Panc1 (cell line): ENCODE results near the gene SLC9A8.

Source experiments
- POLR2AphosphoS5 ChIP-seq: IDR thresholded peaks from 2 replicates; pipeline ENCODE4 v1.6.1; 2012; ENCODE audit warnings: mild to moderate bottlenecking, low read depth, low read length, moderate library complexity
- SIN3A ChIP-seq: IDR thresholded peaks from 2 replicates; pipeline ENCODE4 v1.6.1; 2012; ENCODE audit warnings: low read depth, mild to moderate bottlenecking, low read length, moderate library complexity, borderline replicate concordance; ENCODE audit not compliant: insufficient read depth
- TF ChIP-seq, protein P1 (sequence below): fragments of 450-650 bp; IDR thresholded peaks from 2 replicates; pipeline ENCODE4 v1.5.1; 2017; ENCODE audit warnings: mild to moderate bottlenecking
- TF ChIP-seq, protein P2 (sequence below), 2 experiments: IDR thresholded peaks; 2 replicates each; pipeline ENCODE4 v1.6.1; 2011 to 2012; ENCODE audit warnings: low read depth in 2 of 2, control low read depth in 1 of 2, low read length in 1 of 2, mild to moderate bottlenecking in 1 of 2, moderate library complexity in 1 of 2; ENCODE audit not compliant: insufficient read depth in 1 of 2

DNA sequence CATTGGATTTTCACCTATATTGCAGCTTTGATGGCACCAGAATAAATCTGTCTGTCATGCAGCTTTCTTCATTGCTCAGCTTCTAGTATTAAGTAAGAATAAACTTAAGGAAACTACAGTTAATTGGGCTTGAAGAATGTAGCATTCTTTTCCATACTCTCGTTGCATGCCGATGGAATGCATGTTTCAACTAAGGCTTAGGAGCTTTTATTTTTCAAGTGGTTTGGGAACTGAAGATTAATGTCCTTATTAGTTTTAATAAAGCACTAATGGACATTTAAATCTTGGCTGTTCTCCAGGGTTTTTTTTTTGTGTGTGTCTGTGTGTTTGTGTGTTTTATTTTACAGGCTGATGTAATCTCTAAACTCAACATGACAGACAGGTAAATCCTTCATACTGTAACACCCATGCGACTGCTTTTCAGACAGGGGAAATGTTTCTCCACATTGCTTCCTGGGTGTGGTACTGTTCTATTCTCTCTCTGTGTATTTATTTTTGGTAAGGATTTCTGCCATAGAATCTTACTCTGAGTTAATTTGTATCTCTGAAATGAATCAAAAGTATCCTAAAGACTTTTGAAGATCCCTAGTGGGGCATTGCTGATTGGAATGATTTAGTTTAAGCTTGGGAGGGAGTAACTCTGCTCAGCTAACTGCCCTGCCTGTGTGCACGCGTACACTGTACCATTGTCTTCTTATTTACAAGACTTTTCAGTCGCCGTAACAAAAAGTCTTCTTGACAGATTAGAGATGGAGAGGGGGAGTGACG is 38.0 kb downstream of the SLC9A8 start:
- TF ChIP-seq, protein P1, sequence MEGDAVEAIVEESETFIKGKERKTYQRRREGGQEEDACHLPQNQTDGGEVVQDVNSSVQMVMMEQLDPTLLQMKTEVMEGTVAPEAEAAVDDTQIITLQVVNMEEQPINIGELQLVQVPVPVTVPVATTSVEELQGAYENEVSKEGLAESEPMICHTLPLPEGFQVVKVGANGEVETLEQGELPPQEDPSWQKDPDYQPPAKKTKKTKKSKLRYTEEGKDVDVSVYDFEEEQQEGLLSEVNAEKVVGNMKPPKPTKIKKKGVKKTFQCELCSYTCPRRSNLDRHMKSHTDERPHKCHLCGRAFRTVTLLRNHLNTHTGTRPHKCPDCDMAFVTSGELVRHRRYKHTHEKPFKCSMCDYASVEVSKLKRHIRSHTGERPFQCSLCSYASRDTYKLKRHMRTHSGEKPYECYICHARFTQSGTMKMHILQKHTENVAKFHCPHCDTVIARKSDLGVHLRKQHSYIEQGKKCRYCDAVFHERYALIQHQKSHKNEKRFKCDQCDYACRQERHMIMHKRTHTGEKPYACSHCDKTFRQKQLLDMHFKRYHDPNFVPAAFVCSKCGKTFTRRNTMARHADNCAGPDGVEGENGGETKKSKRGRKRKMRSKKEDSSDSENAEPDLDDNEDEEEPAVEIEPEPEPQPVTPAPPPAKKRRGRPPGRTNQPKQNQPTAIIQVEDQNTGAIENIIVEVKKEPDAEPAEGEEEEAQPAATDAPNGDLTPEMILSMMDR, result no peak
- TF ChIP-seq POLR2AphosphoS5, result no peak
- no peak for TF ChIP-seq SIN3A
- TF ChIP-seq, protein P2, sequence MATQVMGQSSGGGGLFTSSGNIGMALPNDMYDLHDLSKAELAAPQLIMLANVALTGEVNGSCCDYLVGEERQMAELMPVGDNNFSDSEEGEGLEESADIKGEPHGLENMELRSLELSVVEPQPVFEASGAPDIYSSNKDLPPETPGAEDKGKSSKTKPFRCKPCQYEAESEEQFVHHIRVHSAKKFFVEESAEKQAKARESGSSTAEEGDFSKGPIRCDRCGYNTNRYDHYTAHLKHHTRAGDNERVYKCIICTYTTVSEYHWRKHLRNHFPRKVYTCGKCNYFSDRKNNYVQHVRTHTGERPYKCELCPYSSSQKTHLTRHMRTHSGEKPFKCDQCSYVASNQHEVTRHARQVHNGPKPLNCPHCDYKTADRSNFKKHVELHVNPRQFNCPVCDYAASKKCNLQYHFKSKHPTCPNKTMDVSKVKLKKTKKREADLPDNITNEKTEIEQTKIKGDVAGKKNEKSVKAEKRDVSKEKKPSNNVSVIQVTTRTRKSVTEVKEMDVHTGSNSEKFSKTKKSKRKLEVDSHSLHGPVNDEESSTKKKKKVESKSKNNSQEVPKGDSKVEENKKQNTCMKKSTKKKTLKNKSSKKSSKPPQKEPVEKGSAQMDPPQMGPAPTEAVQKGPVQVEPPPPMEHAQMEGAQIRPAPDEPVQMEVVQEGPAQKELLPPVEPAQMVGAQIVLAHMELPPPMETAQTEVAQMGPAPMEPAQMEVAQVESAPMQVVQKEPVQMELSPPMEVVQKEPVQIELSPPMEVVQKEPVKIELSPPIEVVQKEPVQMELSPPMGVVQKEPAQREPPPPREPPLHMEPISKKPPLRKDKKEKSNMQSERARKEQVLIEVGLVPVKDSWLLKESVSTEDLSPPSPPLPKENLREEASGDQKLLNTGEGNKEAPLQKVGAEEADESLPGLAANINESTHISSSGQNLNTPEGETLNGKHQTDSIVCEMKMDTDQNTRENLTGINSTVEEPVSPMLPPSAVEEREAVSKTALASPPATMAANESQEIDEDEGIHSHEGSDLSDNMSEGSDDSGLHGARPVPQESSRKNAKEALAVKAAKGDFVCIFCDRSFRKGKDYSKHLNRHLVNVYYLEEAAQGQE (IDR thresholded peaks at IDR 0.05; ENCODE audit: insufficient read depth in 1 of 2, low read depth in 2 of 2, low read length in 1 of 2), result no peak
